HG02981 (cell line): ENCODE results near the gene ZNFX1.

Experiments
- ATAC-seq: cut with Tn5 transposase; IDR thresholded peaks from one replicate; pipeline ENCODE4 v1.9.1; 2021; ENCODE audit warnings: mild to moderate bottlenecking, moderate library complexity; ENCODE audit not compliant: unreplicated experiment

ZNFX1 gene

GRCh38 chr20:49279677-49280462, 2.0 kb upstream of the ZNFX1 start:
- no peak for ATAC-seq

DNA sequence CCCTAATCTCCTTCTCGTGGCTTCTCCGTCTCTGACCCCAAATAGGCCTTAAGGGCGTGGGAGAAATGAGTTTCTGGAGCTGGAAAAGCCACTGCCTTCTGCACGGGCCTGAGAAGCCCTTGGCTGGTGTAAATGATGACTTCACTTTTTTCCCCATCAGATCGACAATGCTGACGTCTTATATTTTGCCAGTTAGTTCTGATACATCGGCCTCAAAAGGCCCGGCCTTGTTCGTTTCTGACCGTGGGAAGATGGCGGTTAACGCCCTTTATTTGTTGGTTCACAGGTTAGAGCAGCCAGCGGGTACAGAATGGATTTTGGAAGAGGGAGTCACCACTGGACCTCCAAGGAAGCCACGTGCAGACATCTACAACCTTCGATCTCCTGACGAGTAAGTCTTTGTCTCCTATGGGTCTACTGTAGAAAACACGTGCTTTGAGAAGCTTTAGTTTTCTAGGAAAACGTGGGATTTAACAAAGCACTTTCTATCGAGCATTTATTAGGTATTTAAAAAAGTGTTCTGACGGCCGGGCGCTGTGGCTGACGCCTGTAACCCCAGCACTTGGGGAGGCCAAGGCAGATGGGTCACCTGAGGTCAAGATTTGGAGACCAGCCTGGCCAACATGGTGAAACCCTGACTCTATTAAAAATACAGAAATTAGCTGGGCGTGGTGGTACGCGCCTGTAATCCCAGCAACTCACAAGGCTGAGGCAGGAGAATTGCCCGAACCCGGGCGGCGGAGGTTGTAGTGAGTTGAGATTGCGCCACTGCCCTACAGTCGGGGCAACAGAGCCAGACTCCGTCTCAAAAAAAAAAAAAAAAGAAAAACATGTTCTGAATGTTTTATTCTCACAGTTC, 1.2 kb upstream of the ZNFX1 start:
- ATAC-seq = no peak

GRCh38 chr20:49277786-49278035, 146 bp downstream of the ZNFX1 start:
- ATAC-seq = no peak

GRCh38 chr20:49276961-49277785, 684 bp downstream of the ZNFX1 start:
- ATAC-seq = no peak

DNA sequence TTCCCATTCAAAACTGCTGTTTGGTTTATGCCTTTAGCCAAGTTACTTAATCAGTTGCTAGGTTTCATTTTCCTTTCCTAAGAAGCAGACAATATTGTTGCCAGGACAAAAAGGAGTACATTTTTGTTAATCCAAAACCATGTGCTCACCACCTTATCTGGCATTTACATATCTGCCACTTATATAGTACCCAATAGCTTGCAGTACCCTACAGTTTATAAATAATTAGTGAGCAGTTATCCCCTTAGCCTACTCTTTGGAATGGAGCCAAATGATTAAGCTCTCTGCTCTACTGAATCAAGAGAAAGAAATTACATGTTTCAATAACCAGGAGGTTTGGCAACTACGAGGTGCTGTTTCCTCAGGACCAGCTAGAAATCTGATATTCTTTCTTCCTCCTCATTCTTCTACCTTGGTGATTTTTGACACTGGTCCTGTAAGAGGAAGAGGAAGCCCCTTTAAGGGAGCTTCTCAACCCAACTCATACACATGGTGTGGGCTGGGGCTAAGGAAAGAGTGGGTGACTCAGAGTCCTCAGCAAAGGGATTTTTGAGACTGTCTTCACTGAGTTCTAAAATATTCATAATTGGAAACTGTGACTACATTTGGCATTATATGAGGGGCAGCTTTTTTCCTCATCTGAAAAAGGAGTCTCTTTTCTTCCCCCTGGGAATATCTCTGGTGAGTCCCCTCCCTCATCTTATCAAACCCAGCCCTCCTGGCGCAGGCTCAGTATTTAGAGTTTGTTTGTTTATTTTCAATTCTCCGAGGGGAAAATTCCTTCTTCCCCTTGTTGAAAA, 1.5 kb downstream of the ZNFX1 start:
- ATAC-seq = no peak

- ATAC-seq = no peak
Measured at GRCh38 chr20:49275636-49276035, 2.2 kb downstream of the ZNFX1 start.

- ATAC-seq = no peak
Measured at GRCh38 chr20:49275216-49275615, 2.6 kb downstream of the ZNFX1 start.

- no peak for ATAC-seq
Measured at GRCh38 chr20:49273696-49274277, 4.1 kb downstream of the ZNFX1 start.

DNA sequence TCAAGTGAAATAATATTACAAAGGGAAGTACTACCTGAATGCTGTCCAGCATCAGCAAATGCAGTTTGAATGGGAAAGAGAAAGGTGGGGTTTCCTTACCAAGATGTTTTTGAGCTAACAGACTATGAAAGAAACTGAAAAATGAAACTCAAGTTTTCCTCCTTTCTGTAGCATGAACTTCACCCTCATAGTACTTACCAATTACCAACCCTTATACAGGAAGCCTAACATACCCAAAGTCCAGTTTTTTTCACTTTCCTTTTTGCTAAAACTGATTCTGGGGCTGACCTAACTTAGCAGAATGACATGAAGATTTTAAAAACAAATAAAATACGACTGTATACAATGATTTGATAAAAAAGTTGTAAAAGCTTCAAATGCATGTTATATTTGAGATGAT, 5.2 kb downstream of the ZNFX1 start:
- ATAC-seq = no peak

DNA sequence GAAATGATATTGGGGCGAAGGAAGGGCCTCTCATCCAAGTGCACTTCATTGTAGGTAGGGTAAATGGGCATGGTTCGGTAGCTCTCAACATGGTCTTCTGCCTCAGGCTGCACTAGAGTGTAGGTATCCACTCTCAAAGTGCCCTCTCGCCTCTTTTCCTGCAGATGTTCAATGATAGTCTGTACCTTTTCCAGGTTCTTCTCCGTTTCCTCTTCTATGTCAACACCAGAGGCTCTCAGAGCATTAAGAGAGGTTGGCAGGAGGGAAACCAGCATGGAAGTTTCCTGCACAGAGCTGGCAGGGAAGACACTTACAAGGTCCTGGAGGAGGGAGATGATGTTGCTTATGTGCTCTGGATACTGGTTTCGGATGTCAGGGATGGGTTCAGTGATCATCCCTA, 7.1 kb downstream of the ZNFX1 start:
- ATAC-seq = no peak

- ATAC-seq = no peak
Measured at GRCh38 chr20:49270177-49270576, 7.7 kb downstream of the ZNFX1 start.

- ATAC-seq = no peak
Measured at GRCh38 chr20:49268600-49269365, 9.1 kb downstream of the ZNFX1 start.

DNA sequence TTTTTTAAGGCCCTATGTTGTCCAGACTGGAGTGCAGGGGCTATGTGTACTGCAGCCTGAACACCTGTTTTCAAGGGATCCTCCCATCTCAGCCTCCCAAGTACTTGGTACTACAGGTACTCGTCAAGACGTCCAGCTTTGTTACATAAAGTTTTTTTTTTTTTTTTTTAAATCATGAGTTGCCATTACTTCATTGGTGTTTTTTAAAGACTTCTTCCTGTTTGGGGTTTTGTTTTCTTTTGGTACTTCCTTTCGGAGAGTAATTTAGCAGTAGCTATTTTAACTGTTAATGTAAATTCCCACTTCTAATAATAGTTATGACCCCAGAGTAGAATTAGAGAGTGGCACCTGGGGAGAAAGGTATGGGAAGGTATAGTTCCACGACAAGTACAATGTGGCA, 10.5 kb downstream of the ZNFX1 start:
- no peak for ATAC-seq

DNA sequence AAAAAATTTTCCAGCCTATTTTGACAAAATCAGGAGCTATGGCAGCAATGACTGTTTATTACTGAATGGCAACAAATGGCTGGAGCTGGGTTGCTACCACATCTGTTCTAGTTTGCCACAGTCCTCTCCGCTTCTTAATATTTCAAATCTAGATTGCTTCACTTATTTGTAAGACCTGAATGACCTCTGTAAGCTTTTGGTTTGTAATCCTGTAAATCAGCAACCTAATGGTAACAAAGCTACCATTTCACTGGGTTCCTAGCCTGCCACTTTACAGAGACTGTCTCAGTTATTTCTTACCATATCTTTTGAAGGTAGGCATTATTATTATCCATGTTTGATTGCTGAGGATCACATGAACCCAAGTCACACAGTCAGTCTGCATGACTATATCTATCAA, 15.4 kb downstream of the ZNFX1 start:
- no peak for ATAC-seq

DNA sequence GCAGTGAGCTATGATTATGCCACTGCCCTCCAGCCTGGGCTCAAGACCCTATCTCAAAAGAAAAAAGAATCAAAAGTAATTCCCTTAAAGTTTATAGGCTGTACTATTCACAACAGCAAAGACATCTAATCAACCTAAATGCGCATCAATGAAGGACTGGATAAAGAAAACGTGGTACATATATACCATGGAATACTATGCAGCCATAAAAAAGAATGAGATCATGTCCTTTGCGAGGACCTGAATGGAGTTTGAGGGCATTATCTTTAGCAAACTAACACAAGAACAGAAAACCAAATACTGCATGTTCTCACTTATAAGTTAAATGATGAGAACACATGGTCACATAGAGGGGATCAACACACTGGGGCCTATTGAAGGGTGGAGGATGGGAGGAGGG, 16.7 kb downstream of the ZNFX1 start:
- no peak for ATAC-seq

DNA sequence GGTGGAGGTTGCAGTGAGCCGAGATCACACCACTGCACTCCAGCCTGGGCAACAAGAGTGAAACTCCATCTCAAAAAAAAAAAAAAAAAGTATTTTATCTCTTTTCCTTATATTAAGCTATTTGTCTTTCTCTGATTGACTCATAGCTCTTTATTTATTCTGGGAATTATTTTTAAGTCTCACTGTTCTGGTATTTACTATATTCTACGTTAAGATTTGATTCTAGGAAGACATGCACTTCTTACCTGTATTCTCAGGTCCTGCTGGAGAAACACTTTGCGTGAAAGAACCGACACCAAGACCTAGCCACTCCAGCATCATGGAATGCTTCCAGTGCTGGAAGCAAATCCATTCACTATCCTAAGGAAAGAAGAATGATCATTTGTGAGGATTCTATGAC, 17.6 kb downstream of the ZNFX1 start:
- ATAC-seq = no peak

- ATAC-seq = no peak
Measured at GRCh38 chr20:49259799-49260198, 18.1 kb downstream of the ZNFX1 start.

DNA sequence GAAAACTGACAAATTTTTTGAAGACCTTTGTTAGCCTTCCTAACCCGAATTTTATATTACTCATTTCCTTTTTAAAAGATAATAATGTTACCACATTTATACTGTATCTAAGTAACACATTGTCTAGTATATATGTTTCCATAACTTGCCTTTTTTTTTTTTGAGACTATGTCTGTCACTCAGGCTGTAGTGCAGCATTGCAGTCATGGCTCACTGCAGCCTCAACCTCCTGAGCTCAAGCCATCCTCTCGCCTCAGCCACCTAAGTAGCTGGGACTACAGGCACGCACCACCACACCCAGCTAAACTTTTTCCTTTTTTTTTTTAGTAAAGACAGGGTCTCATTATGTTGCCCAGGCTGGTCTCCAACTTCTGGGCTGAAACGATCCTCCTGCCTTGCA, 18.6 kb downstream of the ZNFX1 start:
- no peak for ATAC-seq

- ATAC-seq = no peak
Measured at GRCh38 chr20:49256261-49256660, 21.6 kb downstream of the ZNFX1 start.
